Fibroblast of skin of left quadriceps (primary cell): ENCODE results near the gene CALM3.
"Not testable (repeated sequence)": the region's sequence is repeated elsewhere in the genome, so short reads cannot be mapped to it uniquely, and the experiment has no call there.

Source experiments
- DNase-seq, 2 experiments: peaks; one replicate each; pipeline ENCODE4 v3.0.0-alpha.2; 2013; ENCODE audit warnings: low read depth in 2 of 2

Gene CALM3

GRCh38 chr19:46615966-46616365, 14.8 kb downstream of the CALM3 start:
- DNase-seq: no peak

- DNase-seq: peak in 1 of 2 experiments; percentile 31
These were observed 15.6 kb downstream of the CALM3 start for GRCh38 chr19:46616631-46617322.

- DNase-seq: no peak
These were observed 16.5 kb downstream of the CALM3 start for GRCh38 chr19:46617601-46618000.

DNA sequence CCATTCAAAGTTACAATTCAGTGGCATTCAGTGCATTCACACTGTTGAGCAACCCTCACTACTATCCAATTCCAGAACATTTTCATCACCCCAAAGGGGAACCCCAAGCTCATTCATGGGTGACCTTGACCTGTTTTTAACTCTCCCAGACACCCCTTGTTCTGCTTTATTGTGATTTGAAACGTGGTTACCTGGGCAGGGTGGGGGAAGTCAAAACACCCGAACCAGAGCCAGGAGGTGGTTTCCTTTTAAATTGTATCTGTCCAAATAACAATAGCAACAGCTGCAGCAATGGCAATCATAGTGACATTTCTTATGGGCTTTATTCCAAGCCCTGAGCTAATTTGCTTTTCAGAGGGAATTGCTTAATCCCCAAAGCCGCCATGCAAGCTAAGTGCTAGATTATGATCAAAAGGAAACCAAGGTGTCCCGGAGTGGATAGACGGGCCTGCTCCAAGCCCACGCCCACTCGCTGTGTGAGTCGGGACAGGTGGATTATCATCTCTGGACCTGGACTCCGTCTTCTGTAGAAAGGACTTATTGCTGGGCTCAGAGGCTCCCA, 17.6 kb downstream of the CALM3 start:
- no peak for DNase-seq

GRCh38 chr19:46620267-46620666, 19.1 kb downstream of the CALM3 start:
- no peak for DNase-seq

DNA sequence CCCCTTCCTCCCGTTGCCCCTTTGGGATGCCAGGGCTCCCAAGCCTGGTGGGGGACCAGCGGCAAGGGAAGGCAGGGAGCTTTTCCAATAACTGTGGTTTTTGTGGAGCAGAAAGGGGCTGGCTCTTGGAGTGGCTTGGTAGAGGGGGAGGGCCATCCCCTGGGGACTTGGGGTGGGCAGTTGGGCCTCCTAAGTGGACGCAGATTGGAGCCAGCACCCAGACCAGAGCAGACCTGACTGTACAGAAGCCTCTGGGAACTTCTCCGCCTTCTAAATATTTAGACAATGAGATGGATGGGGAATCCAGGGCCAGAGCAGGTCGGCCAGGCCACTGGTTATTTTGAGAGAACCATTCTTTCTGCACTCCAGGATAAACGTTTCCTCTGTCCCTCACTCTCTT, 19.6 kb downstream of the CALM3 start:
- no peak for DNase-seq

DNA sequence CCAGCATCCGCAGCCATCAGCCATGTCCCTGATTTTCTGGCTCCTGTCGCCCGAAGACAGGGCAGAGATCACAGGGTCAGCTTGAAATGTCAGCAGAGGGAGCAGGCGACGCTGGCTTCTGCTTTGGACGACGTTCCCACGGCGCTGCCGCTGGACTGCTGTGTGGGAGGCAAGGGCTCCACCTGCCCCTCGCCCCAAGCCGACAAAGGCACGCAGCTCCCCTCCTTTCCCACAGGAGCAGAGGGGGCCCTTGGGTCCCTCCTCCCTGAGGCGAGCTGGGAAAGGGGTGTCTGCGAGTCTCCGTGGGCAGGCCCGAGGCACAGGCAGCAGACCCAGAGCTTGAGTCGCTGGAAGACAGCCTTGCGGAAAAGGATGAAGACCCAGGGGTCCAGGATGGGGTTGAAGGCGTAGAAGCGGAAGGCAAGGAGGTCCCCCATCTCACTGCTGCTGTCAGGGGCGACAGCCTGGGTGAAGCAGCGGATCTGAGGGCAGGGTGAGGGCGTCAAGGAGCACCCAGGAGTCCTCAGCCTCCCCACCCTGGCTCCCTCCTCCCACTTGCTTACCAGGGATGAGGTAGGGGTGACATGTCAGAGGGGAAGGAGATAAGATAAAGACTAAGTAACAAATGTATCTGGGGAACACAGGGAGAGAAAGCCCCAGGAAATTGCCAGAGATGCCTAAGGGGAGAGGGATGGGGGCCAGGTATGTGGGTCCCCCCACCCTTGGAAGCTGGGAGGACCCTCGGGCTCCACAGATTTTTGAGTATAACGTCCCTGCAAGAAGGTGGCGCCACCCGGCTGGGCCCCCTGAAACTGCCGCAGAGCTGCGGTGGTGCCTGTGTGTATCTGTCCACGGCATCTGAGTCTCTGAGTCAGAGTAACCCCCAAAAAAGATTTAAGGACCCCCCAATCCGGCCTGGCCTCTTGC, 20.3 kb downstream of the CALM3 start:
- no peak for DNase-seq

DNA sequence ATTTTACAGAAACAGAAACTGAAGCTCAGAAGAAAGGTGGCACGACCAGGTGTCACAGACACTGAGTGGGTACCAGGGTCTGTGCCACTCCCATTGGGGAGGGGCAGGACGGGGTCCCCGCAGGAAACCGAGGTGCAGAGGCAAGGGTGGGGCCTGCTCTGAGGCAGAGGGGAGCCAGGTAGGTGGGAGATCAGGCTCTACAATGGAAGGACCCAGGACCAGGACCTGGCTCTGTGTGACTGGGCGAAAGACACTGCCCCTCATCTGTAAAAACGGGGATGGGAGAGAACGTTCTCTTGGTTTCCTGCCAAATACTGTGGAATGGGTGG, 21.0 kb downstream of the CALM3 start:
- no peak for DNase-seq

DNA sequence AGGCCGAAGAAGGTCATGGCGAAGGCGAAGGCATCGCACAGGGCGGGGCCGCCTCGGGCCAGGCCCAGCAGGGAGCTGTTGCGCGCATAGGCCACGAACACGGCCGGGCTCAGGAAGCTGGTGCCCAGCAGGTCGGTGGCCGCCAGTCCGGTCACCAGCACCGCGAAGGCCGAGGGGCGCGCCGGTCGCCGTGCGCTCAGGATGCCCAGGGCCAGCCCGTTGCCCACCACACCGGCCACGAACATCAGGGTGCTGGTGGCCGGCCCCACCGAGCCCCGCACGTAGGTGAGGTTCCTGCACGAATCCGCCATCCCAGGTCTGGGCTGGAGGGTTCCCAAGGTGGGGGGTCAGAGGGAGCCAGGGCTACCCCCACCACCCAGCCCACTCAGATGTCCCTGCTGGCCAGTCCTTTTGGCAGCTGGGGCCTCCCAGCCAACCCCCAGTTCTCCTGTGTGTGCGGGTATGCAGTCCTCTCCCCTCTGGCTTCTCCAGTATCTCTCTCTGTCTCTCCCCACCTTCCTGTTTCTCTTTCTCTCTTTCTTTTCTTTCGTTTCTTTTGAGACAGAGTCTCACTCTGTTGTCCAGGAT, 22.9 kb downstream of the CALM3 start:
- no peak for DNase-seq

- DNase-seq: peak; percentile 56 to 57
These were observed 24.0 kb downstream of the CALM3 start, which contains the start of gene PTGIR for GRCh38 chr19:46624958-46625661. Gene PTGIR (minus strand): TSS chr19:46625089. CDS start chr19:46624225, 864 bp downstream.

DNA sequence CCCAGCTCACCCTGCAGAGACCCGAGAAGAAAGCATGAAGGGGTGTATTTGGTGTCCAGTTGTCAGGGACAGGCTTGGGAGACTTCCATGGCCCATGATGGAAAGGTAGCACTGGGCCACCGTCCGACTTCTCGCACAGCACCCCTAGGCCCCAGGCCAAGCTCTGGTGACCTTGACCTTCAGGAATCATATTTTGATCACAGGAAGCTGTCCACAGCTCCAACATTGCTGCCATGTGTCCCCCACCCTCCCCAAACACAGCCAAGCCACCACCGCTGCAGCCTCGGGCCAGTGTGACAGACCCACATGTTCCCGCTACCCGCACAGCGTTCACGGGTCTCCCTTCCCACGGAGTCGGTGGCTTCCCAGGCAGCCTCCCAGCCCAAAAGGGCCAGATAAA, 24.6 kb downstream of the CALM3 start:
- DNase-seq: no peak

DNA sequence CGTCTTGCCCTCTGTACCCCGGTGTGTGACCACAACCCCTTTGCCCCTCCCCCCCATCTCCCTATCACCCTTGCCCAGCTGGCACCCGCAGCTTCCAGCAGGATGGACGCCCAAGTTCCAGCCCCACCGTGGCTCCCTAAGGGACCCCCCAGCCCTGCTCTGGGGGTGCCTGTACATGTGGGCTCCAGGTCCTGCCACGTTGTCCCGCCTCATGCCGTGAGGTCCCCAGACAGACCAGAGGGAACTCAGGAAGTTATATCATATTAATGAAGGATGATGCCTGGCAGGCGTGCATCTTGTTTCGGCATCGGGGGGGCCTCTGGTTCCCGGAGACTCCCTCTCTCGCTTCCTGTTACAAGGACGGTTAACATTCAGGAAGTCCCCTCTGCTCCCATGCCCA, 25.3 kb downstream of the CALM3 start:
- no peak for DNase-seq

GRCh38 chr19:46628970-46629369, 27.8 kb downstream of the CALM3 start:
- not testable (repeated sequence) for DNase-seq

DNA sequence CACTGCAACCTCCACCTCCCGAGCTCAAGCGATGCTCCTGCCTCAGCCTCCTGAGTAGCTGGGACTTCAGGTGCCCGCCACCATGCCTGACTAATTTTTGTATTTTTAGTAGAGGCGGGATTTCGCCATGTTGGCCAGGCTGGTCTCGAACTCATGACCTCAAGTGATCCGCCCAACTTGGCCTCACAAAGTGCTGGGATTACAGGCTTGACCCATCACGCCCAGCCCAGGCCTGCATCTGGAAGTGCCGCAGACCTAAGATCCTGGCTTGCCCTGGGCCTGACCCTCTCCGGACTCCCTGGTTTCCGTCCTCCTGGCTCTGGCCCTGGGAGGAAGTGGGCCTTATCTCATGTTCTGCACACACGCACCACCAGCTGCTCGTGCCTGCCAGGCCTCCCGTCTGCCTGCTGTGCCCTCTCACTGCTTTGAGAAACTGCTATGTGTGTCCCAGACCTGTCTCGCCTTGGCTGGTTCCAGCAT, 28.5 kb downstream of the CALM3 start:
- DNase-seq: no peak

DNA sequence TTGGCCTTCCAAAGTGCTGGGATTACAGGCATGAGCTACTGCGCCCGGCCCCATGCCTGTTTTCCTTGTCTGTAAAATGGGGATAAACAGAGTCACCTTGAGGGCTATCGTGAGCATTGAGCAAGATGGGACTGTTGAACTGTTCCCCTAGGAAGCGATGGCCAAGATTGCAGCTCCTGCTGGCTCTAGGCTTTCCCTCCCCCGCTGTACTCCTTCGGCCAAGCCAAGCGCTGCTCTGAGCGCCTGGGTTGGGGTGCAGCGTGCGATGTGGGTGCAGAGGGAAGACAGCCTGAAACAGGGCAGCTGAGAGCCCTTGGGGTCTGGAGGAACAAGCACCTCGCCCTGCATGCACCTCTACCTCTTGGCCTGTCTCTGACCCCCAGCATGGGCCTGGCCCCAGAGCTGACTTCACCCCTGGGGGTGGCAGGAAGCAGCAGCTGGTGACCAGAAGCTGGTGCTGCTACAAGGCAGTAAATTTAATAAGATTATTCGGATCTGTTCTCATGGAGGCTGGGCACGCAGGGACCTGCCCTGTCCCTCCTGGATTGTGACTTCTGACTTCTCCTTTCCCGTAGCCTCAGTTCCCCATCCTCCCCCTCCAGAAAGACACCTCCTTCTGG, 29.6 kb downstream of the CALM3 start:
- no peak for DNase-seq

GRCh38 chr19:46631481-46631880, 30.4 kb downstream of the CALM3 start:
- peak in 1 of 2 experiments; percentile 55 for DNase-seq

DNA sequence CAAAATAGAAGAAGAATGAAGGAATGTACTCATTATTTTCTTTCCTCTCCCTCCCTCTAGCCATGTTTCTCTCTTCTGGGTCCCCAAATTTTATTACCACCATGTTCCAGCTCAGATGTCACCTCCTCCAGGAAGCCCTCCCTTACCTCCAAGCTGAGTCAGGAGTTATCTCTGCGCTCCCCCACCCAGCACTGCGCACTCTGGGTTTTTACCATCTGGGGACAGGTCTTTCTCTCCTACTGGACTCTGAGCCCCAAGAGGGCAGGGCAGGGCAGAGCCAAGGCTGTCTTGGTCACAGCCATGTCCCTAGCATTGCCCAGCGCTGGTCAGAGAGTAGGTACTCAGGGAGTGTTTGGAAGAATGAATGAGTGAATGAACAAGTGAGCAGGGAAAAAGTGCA, 32.0 kb downstream of the CALM3 start:
- DNase-seq: no peak

GRCh38 chr19:46634045-46634655, 33.0 kb downstream of the CALM3 start:
- DNase-seq: peak; percentile 61 to 71

- DNase-seq: no peak
These were observed 33.6 kb downstream of the CALM3 start for GRCh38 chr19:46634656-46635218.
